K562 (cell line): ENCODE measurements around the gene IFRD1.

Experiments used
- BRD9 ChIP-seq: fragments of 450-650 bp; IDR thresholded peaks from 2 replicates; pipeline ENCODE4 v1.6.1; 2018; ENCODE audit warnings: low read depth; ENCODE audit not compliant: partially characterized antibody
- MAFK ChIP-seq: IDR thresholded peaks from 2 replicates; pipeline ENCODE4 v1.6.1; 2011; ENCODE audit warnings: low read length, improper control_type of control experiment
- MTA2 ChIP-seq: fragments of 450-650 bp; IDR thresholded peaks from 2 replicates; pipeline ENCODE4 v1.6.1; 2016; ENCODE audit warnings: low read depth

DNA sequence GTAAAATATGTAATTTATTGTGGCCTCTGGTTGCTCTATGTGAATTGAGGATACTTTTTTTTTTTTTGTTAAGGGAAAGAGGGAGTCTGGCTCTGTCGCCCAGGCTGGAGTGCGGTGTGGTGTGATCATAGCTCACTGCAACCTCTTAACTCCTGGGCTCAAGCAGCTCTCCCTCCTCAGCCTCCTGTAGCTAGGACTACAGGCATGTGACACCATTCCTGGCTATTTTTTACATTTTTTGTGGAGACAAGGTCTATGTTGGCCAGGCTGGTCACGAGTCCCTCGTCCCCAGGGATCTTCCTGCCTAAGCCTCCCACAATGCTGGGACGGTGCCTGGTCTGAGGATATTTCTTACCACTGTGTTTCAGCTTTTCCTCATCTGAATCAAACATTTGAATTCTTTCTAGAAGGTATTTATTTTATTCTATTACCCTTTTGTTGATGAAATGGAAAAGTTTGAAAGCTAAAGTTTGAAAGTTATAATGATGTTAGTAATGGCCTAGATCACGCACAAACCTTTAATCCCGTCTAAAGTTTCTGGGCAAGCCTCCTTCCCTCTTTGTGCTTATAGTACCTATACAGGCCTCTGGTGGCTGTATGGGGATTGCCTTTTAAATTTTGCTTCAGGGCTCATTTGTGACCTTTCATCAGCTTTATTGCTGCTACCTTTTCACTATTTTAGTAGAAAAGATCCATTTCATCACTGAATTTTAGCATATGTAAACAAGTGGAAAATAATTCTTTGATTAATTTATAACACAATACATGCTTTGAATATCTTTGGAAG, 2.0 kb downstream of the IFRD1 start:
- TF ChIP-seq MAFK (no peak), MTA2 (no peak), BRD9 (no peak)
